GM21528 (cell line): ENCODE results near the gene ADGRL3.

Experiments used
- ATAC-seq: cut with Tn5 transposase; IDR thresholded peaks from one replicate; pipeline ENCODE4 v1.9.1; 2021; ENCODE audit warnings: mild to moderate bottlenecking, moderate library complexity; ENCODE audit not compliant: unreplicated experiment, low FRiP score

The ADGRL3 gene

DNA sequence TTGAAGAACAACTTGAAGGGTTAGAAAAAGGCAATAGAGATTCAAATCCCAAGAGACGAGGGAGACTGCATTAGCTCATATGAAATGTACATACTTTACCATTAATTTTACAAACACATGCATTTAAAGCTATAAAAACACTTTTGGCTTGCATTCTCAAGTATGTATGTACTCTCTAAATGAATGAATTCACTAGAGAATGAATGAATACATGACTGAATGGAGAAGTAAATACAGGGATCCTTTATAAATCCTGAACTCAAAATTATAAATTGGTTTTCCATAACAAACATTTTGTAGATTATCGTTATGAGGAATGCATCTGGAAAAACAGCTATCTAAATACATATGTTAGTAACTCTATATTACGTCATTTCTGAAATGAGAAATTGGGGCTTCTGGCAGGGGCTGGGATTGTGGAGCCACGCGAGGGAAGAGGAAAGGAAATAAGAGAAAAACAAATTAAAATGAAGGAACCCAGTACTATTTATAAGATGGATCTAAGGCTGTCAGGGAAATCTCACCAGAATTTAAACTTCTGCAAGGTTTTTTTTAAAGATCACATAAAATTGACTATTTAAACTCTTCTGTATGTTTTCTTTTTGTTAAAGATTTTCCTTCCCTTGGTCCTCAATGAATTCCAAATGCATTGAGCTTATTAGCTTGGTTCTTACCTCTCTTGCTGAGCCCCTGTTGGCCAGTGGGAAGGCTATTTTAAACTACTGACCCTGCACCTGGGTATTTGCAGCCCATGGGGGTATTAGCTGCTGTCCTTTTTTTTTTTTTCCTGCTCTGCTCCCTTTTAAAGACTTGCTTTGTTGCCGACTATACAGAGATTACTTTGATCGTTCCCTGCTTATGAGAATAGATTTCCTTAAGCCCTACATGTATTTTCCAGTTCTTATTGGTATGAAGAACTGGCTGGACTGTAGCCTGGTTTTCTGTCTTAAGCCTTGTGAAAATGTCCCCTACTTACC, 207.8 kb downstream of the ADGRL3 start:
- ATAC-seq = no peak

DNA sequence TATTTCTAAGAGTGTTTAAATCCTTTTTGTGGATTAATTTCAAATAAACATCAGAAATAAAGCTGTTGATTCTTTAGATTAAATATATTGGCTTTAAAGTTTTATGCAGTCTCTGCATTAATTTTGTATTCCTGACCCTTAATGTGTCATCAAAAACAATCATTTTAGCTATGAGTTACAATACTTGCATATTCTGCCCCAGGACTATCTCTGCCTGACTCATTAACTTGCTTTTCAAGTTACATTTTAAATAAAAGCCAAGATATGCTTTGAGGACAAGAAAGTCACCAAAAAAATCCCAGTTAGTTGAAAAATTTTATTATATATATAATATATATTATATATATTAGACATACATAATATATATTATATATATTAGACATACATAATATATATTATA, 208.7 kb downstream of the ADGRL3 start:
- ATAC-seq = no peak

DNA sequence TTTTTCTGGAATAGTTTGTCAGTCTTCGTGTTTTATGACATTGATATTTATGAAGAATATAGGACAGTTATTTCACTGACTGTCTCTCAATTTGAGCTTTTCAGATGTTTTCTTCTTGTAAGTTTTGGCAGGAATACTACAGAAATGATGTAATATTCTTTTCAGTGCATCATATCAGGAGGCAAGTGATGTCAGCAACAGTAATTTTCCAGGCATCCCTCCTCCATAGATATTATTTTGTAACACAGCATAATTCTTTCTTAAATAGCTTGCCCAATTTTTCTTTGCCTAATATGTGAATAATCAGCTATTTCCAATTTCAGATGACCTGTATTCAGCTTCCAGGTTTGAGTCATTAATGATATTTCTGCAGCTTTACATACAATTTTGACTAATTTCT, 211.1 kb downstream of the ADGRL3 start:
- ATAC-seq = no peak

DNA sequence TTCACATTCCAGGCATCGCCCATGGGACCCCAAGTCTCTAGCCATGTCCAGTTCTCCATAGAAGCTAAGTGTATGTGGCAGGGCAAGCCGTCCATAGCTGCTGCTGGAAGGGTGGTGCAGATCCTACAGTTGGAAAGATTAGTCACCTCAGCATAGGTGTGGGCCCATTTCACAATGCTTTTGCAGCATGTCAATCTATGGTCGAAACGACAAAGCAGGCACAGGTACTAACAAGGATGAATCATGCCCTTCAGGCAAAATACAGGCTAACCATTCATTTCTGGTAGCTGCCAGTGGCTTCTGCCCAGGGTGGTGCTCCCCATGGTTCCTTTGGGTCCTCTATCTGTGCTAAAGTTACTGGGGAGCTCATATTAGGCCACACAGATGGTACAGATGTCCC, 225.2 kb downstream of the ADGRL3 start:
- no peak for ATAC-seq

DNA sequence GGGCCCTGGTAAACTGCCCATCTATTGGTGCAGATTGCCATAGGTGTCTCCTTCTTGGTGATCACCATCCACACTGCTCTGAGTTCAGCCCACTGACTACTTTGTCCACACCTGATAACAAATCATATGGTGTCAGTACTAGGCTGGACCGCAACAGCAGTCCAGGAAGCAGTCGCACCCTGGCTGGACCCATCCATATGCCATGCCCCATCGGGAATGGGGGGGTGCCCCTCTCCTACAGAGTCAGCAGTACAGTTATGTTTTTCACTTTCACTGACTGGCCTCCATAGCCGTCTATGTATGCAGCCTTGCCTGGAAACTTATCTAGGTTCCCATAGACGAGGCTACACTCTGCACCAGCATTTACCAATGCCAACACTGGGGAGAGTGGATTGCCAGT, 226.1 kb downstream of the ADGRL3 start:
- no peak for ATAC-seq

DNA sequence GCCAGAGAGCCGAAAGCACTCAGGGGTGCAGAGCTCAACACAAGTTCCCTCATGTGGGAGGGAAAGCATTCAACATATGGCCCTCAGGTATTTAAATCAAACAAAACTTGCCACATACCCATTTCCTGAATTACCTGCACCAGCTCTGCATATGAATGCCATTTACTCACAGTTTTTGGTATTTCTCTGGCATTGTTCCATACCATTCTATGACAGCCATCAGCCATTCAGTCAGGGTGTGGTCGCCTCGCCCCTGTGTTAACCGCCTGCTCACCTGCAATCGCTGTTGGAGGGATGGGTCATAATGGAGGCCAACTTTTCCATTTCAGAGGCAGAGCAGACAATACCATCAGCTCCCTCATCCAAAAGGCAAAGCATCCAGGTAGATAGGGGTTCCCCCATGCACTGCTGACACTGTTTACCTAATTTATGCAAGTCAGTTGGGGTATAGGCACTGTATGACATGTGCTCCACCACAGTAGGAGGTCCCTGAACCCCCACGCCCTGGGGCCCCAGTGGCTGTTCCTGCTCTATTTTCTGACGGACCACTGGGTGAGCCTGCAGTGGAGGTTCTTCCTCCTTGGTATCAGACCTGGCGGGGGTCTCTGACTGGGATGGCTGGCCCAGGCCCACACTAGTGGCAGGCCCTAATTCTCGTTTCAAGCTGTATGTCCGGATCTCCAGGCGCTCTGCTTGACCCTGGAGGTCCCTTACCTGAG, 227.1 kb downstream of the ADGRL3 start:
- no peak for ATAC-seq

DNA sequence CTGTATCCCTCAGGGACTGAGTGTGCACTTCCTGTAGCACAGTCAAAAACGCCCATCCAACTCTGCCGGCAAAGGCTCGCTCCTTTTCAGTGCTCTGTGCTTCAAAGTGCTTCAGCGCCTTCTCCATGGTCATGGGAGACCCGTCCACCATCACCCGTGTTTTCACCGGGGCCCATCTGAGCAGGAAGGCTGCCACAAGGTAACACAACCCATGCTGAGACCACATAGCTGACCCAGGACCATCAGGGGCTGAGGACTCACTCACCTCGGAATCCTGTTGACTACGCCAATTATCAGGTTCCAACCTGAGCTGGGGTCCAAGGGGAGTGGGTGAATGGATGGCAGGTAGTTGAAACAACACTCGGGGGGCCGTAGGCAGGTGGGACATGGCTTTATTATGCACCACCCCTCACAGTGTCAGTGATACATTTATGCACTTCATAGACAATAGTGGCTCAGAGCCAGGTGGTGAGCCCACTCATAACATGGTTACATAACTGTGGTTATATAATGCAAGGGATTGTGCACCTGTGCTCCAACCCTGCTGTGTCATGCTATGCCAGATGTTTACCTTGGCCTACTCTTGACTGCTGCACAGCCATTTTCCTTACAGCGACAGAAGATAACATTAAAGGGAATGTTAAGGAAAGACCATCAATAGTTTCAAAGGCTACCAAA, 227.8 kb downstream of the ADGRL3 start:
- no peak for ATAC-seq

DNA sequence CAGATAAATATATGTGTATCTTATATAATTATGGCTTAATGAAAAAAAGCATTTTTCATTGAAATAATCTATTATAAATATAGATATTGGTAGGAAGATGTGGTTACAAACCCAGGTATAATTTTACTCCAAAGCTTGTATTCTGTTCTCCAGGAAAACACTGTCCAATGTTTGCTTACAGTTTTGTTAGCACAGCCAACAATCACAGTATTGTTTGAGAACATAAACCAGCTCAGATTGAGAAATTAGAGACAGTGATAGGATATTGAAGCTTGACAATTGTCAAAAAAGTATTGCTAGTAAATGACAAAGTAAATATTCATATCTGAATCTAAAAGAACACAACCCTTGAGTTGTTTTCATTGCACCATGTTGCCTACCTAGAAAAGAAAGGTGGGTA, 228.8 kb downstream of the ADGRL3 start:
- no peak for ATAC-seq

DNA sequence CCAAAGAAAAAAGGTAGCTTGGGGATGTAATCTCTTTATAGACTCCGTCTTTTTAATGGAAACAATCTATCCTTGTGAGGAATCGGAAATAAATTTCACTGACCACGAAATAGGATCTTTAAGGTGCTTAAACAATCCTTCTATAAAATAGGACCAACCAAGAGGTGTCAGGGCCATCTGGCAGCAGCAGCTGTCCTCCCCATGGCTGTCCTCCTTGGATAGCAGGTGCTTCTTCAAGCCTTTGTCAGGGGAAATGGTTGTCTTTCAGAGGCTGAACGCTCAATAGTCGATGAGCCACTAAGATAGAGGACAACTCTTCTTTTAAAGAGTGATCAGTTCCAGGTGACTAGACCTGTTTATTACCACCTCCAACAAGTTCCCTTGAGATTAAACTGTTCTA, 231.0 kb downstream of the ADGRL3 start:
- no peak for ATAC-seq

DNA sequence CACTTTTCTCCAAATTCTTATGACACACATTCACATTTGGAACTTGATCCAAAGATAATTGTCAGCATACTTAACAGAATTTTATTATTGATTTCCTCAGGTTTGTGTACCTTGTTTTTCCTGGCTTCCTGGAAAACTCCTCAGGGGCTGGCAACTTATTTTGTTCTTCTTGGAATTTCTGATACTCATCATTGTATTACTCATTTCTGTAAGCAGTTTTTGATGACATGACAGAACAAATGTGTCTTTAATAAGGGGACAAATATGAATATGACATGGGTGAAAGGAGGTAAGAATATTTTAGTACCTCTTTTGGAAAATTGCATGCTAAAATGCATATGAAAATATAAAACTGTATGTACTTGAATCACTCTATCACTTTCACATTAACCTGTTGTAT, 237.8 kb downstream of the ADGRL3 start:
- ATAC-seq = no peak

DNA sequence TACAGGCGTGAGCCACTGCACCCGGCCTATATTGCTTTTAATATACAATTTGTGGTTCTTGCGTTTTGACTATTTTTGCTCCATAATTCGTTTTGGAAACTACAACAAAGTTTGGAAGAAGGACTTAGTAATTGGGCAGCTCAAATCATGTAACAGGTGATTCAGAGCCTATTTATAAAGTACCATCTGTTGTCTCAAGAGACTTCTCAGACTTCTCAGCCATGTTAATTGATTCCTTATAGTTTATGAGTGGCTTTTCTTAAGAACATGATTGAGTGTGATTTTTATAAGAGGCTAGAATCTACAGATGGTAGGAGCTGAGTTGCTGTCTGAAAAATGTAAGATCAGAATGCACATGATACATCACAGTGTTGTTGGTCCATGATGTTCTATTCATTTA, 240.2 kb downstream of the ADGRL3 start:
- ATAC-seq = no peak

DNA sequence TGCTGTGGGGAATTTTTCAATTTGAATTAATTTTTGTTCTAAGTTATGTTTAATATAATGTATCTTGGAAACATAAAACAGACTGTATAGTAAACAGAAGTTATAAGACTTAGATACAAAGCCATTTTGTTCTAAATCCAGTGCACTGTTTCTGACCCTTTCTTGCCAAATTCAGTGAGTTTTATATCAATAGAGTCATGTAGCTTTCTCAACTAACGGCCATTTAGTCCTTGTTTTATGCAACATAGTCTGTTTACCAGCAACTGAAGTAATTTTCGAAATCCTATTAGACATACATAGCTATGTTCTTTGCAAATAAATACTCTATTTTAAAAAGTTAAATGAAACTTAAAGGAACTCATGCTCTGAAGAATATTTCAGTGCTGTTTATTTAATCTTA, 242.8 kb downstream of the ADGRL3 start:
- no peak for ATAC-seq

DNA sequence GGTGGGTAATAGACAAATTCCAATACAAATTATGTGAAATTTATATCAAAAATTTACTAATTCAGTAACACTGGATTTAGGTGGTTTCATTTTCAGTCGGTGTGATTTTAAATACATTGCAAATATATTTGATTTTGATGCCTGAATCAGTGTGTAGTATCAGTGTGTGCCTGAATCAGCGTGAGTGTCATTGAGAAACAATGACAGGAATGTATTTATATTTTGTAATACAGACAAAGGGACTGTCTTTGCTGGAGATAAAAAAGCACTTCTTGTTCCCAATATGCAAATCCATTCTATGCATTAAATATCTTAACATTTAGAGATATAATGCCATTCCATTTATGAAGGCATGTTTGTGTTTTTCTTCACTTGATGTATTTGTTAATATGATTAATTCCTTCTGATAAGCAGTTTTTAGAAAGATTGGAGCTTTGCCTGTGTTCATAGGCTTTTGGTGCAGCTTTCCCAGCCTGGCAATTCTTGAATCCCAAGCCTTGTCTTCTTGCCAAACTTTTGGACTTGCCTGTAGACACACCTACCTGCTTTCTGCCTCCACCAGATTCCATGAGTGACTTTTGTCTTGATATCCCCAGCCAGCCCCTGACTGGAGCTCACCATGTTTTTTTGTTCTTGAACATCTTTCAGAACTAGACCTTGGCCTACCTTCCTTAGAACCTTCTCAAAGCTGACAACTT, 243.8 kb downstream of the ADGRL3 start:
- no peak for ATAC-seq

DNA sequence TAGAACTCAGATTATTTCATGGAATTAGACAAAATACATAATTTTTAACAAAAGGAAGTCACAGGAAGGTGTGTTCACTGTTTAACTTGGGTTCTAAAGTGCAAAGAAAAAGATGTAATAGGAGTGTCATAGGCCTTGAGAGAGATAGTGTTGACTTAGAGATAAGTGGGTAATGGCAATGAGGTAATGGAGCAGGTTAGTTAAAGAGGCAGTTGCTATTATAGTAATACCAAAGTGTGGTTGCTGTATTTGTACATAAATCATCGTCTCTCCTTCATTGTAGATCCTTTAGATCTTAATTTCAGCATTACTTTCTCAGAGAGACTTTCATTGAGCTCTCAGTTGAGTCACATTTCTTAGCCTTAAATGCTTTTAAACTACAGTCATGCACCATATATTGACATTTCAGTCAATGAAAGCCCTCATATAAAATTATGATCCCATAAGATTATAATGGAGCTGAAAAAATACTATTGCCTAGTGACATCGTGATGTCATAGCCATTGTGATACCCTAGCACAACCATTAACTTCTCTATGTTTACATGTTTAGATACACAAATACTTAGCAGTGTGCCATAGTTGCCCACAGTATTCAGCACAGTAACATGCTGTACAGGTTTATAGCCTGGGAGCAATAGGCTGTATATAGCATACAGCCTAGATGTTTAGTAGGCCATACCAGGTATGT, 245.4 kb downstream of the ADGRL3 start:
- no peak for ATAC-seq

DNA sequence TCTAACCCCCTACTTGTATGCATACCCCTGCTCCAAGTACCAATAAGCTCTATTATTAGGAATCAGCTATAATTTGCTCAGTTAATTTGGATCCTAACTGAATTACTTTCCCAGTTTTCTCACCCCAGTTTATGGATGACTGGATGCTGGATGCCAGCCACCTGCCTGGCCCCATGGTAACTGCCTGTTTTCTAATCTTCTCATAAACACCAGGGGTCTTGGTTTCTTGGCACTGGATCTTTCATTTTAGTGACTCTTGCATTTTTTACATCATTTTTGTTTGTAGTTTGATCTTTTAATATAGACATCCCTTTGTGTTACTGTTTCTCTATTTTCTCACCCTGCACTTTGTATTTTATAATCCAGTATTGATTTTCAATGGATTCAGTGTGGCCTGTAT, 246.8 kb downstream of the ADGRL3 start:
- ATAC-seq = no peak

DNA sequence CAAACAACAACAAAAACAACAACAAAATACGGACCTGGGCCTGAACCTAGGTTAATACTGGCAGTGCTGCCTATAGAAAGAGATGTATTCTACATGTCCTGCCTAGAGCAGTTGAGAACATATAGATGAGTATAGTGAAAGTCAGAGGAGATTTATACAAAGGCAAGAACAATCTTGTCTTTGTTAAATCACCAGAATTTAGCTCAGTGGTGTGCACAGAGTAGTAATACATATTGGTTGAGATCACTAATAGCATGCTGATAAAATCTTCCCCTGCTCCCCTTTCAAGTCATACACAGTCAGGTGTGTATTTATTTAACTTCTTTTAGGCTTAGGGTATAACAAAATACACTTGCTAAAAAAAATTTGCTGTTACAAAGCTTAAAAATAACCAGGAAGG, 247.8 kb downstream of the ADGRL3 start:
- ATAC-seq = no peak

DNA sequence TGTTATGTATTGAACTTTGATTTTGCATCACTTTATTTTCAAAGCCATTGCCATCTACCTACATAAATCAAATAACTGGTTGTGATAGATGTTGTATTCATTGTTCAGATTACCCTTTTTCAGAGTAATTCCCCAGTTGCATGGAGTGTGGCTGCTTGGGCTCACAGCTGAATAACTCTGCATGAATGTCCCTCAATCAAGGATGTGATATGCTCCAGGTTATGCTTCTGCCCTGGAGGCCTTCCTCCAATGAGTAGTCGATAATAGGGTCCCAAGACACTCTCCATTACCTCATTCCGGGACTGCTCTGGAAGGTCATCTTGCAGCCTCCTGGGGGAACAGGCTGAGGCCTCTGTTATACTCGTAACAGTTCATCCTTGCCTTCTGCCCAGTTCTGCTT, 251.8 kb downstream of the ADGRL3 start:
- no peak for ATAC-seq

DNA sequence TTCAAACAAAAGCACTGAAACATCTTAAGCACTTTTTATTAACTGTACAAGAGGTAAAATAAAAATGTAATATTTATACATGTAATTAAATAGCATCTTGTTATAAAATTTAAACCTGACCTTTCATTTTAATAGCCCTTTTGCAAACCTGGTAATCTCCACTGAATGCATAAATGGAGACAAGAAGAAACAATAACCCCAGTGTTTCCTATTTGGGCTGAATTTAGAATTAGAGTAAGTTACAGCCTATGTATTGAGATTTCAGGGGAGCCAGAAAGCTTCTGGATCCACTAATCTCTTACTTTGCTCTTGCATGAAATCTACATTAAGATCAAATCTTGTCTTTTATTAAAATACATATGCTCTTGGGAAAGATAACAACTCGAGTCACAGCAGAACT, 261.8 kb downstream of the ADGRL3 start:
- no peak for ATAC-seq

DNA sequence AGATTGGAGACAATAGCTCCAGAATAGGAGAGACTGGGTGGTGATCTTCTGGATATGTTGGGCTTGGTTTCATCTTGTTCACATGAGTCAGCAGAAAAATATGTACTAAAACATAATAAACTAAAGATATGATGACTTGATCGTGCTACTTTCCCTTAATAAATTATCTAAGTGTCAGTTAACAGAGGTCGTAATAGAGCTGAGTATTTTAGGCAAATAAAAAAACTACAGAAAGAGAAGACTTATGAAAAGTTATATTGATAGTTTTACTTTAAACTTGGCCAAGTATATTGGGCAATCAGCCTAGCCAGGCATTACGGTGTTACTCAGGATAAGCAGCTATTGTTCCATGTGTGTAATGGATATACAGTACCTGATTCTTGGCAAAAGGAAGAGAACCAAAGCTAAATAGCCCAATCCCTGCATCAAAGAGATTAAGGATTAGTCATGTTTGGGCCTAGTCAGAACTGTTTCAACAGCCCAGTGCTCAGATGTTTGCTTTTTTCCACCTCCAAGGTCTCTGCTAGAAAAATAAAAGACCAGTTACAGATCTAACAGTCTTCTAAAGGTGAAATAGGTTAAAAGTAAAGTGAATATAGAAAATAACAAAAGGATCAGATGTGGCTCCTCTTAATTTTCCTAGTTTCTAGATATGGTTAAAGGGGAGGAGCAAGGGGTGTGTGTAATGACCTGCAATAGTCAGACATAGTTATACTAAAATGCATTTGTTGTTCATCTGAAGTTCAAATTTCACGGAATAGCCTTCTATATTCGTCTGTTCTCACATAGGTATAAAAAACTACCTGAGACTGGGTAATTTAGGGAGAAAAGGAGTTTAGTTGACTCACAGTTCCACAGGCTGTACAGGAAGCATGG, 262.6 kb downstream of the ADGRL3 start:
- ATAC-seq = no peak
